RWPE1 (cell line): ENCODE results near the gene GPBAR1.
A peak's percentile ranks its signal among the peaks of the same experiment; 100 is the strongest.

Experiments
- CTCF ChIA-PET: fragments of 350-600 bp; sonication (Branson Sonifier 250); formaldehyde crosslinking; extraction: SDS; loops from one replicate; lab custom pipeline; 2021; lab: Yijun Ruan, JAX
- POLR2A ChIA-PET: fragments of 400-600 bp; formaldehyde crosslinking; extraction: SDS; loops from one replicate; lab custom pipeline; 2020; ENCODE audit warnings: antibody characterized with exemption; ENCODE audit not compliant: low non-redundant PET; lab: Yijun Ruan, JAX
- DNase-seq: peaks from one replicate; pipeline ENCODE4 v3.0.0; 2012; ENCODE audit warnings: low spot score
- H3K27ac ChIP-seq: fragments of 450-650 bp; 2 replicates; pipeline ENCODE4 v1.5.1; 2017
- TF ChIP-seq, protein P1 (sequence below): fragments of 450-650 bp; conservative IDR thresholded peaks from 2 replicates; pipeline ENCODE4 v1.5.1; 2017; ENCODE audit warnings: low read depth, mild to moderate bottlenecking

GPBAR1 gene

DNA sequence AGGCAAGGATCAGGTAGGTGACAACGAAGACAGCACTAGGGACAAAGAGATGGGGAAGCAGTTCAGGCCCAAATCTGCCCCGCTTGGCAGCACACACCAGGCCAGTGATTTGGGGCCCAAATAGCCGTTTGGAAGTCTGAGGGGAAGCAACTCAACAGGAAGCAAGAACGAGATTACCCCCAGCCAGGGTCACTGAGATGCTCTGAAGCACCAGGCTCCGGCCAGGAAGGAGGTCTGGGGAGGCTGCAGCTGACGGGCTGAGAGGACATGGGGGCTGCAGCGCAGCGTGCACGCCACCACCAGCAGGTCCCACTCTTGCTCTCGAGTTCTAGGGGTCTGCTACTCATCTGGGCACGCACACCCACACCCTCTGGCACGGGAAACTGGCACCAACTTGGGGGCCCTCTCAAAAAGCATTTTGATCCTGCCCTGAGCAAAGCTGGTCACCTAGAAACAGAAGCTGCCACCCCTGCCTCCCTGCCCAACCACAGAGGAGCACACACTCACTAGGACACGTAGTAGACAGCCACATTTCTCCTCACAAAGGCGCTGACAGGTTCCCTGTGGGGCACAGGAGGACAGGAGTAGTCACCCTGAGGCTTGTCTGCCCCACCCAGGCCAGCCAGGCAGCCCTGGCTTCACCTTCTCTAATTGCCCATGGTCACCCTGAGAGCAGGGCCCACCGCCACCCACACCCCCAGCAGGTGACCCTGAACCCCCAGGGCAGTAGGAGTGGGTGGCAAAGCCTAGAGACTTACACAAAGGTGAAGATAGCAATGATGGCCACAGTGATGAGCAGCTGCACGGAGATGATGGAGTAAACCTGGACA is 17.9 kb downstream of the GPBAR1 start:
- TF ChIP-seq, protein P1, sequence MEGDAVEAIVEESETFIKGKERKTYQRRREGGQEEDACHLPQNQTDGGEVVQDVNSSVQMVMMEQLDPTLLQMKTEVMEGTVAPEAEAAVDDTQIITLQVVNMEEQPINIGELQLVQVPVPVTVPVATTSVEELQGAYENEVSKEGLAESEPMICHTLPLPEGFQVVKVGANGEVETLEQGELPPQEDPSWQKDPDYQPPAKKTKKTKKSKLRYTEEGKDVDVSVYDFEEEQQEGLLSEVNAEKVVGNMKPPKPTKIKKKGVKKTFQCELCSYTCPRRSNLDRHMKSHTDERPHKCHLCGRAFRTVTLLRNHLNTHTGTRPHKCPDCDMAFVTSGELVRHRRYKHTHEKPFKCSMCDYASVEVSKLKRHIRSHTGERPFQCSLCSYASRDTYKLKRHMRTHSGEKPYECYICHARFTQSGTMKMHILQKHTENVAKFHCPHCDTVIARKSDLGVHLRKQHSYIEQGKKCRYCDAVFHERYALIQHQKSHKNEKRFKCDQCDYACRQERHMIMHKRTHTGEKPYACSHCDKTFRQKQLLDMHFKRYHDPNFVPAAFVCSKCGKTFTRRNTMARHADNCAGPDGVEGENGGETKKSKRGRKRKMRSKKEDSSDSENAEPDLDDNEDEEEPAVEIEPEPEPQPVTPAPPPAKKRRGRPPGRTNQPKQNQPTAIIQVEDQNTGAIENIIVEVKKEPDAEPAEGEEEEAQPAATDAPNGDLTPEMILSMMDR, result no peak
- H3K27ac ChIP-seq, result peak overlapping the region; percentile 99
- DNase-seq, result no peak
- ChIA-PET CTCF (interaction anchor here (0.6 kb wide), 1 partner anchor 118 kb away, joined by 3 read pairs; no protein-coding TSS in a partner anchor), POLR2A (no interaction called here)

DNA sequence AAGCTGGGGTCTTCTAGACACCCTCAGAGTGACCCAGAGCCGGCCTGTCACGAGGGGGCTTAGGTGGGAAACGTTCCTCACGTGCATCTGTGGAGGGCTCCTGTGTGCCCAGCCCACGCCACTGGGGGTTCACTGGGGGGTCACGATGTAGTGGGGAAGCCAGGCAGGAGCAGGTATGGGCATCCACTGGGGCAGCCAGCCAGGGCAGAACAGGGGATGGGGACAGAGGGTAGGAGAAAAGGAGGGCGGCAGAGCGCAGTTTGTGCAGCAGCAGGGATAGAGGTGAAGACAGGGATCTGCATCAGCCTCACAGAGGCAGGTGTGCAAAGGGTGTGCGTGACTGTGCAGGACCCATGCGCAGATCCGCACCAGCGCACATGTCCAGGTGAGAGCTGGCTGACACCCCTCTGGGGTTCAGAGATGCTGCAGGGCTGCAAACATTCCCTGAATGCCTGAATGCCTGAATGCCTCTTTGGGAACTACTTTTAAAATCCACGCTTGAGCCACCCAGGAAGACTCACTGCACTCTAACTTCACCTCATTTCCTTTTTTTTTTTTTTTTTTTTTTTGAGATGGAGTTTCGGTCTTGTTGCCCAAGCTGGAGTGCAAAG is 19.6 kb downstream of the GPBAR1 start:
- ChIA-PET CTCF (no interaction called here), POLR2A (no interaction called here)
- TF ChIP-seq, protein P1, result no peak
- H3K27ac ChIP-seq, result peak overlapping the region; percentile 99
- no peak for DNase-seq

DNA sequence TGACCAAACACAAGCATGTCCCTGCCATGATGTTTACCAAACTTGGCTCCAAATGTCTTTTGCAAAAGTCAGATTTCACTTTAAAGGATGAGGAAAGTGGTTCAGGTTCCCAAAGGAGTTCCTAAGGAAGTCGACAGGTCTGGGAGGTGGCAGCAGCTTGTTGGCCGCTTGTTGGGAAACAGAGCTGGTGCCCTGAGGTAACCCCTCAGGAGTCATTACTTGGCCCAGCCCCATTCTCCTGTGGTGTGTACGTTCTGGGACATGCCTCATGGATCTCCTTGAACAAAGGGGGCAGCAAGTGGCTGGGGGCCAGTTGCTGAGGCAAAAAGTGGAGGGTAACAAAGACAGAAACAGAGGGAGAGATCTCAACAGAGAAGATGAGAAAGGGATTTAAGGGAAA is 20.6 kb downstream of the GPBAR1 start:
- DNase-seq, result no peak
- CTCF ChIA-PET, result no interaction called here
- POLR2A ChIA-PET, result interaction anchor here (1.7 kb wide), 1 partner anchor 17 kb away, joined by 19 read pairs; no protein-coding TSS in a partner anchor
- peak overlapping the region; percentile 99 for H3K27ac ChIP-seq
- TF ChIP-seq, protein P1, result no peak

DNA sequence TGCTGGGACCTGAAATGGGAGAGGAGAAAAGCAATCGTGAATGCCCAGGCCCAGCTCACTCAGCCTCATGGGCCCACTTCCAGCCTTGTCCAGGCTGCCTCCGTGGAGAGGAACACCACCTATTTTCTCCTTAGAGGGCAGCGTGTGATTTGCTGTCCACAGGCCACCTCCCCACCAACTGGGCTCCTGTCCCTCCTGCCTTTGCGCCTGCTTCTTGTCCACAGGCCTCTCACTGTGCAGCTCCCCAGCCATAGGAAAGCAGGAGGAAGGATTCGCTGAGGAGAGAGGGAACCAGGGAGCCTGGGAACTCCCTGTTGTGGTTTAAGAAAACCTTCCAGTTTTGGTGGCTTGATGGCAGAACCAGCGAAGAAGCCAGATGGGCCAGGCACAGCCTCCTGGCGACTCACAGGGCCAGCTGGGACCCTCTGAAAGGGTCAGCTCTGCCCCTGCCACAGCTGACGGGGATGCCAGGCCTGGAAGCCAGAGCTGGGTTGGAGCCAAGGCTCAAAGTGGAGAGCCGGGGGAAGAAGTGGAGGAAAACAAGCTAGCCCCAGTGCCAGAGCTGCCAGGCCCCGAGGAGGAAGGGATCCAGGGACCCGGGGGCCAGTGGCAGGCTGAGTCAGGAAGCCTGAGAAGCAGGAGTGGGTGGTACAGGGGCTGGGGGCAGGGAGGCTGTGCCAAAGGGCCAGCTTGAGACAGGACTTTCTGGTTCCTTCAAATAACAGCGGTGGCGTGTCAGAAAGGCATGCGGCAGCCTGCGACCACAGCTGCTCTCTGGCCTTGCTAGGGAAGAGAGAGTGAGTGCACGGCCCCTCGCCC is 21.6 kb downstream of the GPBAR1 start:
- POLR2A ChIA-PET, result interaction anchor here (0.7 to 1.7 kb wide), 3 partner anchors 8 to 114 kb away, joined by 3 to 19 read pairs (median 4); no protein-coding TSS in a partner anchor
- peak; percentile 78 for DNase-seq
- TF ChIP-seq, protein P1, result no peak
- CTCF ChIA-PET, result interaction anchor here (0.7 to 1.3 kb wide), 3 partner anchors 8 to 380 kb away, joined by 3 to 4 read pairs (median 3); no protein-coding TSS in a partner anchor
- peak overlapping the region; percentile 99 for H3K27ac ChIP-seq

DNA sequence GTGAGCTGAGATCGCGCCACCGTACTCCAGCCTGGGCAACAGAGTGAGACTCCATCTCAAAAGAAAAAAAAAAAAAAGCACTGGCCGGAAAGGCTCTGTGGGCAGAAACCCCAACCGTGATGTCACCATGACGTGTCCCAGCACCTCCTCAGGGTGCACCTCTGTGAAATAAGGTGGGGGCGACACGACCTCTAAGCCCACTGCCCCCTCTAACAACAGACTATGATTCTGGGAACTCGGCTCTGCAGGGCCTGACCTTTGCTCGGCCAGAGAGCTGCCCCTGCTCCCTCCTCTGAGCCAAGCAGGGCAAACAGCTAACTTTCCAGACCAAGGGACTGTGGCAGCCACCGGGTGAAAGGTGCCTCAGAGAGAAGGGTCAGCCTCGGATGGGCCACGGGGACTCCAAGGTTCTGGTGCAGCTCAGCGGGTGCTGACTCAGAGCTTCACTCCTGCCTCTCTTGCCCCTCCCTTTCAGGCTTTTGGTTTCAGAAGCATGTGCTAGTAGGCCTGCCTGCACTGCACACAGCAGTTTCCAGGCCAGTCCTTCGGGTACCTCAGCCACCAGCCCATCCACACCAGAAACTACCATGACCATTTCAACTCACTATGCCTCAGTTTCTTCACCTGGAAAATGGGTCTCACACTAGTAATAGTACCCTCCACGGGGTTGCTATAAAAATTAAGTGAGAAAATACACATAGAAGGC is 23.4 kb downstream of the GPBAR1 start:
- peak; percentile 77 for DNase-seq
- ChIA-PET CTCF (interaction anchor here (0.6 to 1.3 kb wide), 3 partner anchors 9 to 215 kb away, joined by 3 to 13 read pairs (median 3); partner anchors contain the start of gene PNKD), POLR2A (no interaction called here)
- TF ChIP-seq, protein P1, result no peak
- H3K27ac ChIP-seq, result peak overlapping the region; percentile 99
